Astrocyte of the cerebellum (primary cell): ENCODE results near the gene KCNS1.
"Not testable (repeated sequence)": the region's sequence is repeated elsewhere in the genome, so short reads cannot be mapped to it uniquely, and the experiment has no call there.

Experiments
- DNase-seq: peaks from one replicate; pipeline ENCODE4 v3.0.0-alpha.2; 2011; ENCODE audit warnings: low read depth
- H3K4me3 ChIP-seq: 2 replicates; pipeline ENCODE4 v1.5.1; 2011; ENCODE audit warnings: mild to moderate bottlenecking, low read depth, low read length, moderate library complexity
- in situ Hi-C: cut with HindIII; loops from 2 replicates; pipeline ENCODE4 v1.10.0; 2017; ENCODE audit warnings: low sequenced_read_pairs
- TF ChIP-seq, protein P1 (sequence below): IDR thresholded peaks from 2 replicates; pipeline ENCODE4 v1.5.1; 2012; ENCODE audit warnings: low read length, low read depth, moderate library complexity, mild to moderate bottlenecking; ENCODE audit errors: missing control alignments

KCNS1 gene

DNA sequence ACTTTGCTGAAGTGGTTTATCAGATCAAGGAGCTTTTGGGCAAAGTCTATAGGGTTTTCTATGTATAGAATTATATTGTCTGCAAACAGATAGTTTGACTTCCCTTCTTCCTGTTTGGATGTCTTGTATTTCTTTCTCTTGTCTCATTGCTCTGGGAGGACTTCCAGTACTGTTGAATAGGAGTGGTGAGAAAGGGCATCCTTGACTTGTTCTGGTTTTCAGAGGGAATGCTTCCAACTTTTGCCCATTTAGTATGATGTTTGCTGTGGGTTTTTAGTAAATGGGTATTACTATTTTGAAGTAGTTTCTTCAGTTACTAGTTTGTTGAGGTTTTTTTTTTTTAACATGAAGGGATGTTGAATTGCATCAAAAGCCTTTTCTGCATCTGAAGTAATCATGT lies 36.1 kb downstream of the KCNS1 start:
- TF ChIP-seq, protein P1, sequence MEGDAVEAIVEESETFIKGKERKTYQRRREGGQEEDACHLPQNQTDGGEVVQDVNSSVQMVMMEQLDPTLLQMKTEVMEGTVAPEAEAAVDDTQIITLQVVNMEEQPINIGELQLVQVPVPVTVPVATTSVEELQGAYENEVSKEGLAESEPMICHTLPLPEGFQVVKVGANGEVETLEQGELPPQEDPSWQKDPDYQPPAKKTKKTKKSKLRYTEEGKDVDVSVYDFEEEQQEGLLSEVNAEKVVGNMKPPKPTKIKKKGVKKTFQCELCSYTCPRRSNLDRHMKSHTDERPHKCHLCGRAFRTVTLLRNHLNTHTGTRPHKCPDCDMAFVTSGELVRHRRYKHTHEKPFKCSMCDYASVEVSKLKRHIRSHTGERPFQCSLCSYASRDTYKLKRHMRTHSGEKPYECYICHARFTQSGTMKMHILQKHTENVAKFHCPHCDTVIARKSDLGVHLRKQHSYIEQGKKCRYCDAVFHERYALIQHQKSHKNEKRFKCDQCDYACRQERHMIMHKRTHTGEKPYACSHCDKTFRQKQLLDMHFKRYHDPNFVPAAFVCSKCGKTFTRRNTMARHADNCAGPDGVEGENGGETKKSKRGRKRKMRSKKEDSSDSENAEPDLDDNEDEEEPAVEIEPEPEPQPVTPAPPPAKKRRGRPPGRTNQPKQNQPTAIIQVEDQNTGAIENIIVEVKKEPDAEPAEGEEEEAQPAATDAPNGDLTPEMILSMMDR, result no peak
- no peak overlapping the region for H3K4me3 ChIP-seq
- in situ Hi-C loops, result no loop called here
- no peak for DNase-seq

DNA sequence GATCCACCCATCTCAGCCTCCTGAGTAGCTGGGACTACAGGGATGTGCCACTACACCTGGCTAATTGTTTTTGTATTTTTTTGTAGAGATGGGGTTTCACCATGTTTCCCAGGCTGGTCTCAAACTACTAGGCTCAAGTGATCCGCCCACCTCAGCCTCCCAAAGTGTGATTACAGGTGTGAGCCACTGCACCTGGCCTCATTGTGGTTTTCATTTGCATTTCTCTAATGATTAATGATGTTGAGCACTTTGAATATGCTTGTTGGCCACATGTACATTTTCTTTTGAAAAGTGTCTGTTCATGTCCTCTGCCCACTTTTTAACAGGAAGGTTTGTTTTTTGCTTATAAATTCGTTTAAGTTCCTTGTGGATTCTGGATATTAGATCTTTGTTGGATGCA lies 37.8 kb downstream of the KCNS1 start:
- H3K4me3 ChIP-seq, DNase-seq, in situ Hi-C loops: not testable (repeated sequence)

DNA sequence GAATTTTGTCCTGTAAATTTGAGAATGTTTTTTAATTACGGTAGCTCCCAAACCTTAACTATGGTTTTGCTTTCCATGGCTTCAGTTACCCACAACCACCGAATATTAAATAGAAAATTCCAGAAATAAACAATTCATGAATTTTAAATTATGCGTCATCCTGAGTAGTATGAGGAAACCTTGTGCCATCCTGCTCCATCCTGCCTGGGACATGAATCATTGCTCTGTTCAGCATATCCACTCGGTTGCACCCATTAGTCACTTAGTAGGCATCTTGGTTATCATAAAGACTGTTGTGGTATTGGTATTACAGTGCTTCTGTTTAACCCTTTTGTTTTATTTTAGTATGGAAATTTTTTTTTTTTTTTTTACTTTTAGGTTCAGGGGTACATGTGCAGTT lies 39.7 kb downstream of the KCNS1 start:
- DNase-seq, result peak; percentile 60
- in situ Hi-C loops, result no loop called here

DNA sequence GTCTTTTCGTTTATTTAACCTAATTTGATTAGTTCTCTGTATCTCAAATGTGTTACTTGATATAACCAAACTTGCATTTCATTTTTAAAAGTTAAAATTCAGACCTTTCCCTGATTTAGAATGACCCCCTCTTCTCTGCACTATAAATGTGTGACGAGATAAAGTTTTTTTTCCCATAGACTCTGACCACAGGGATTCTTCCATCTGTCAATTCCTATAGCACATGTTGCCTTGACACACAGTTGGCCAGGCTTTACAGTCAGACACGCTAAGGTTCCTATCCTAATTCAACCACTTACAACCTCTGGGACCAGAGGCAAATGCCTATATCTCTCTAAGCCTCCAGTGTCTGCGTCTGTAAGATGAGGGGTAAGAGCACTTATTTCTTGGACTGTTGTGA lies 40.6 kb downstream of the KCNS1 start:
- H3K4me3 ChIP-seq, result no peak overlapping the region
- TF ChIP-seq, protein P1, result no peak
- in situ Hi-C loops, result no loop called here
- DNase-seq, result no peak

More for the DNA sequence above, 39.7 kb downstream of the KCNS1 start:
- no peak overlapping the region for H3K4me3 ChIP-seq
- TF ChIP-seq, protein P1, result no peak

DNA sequence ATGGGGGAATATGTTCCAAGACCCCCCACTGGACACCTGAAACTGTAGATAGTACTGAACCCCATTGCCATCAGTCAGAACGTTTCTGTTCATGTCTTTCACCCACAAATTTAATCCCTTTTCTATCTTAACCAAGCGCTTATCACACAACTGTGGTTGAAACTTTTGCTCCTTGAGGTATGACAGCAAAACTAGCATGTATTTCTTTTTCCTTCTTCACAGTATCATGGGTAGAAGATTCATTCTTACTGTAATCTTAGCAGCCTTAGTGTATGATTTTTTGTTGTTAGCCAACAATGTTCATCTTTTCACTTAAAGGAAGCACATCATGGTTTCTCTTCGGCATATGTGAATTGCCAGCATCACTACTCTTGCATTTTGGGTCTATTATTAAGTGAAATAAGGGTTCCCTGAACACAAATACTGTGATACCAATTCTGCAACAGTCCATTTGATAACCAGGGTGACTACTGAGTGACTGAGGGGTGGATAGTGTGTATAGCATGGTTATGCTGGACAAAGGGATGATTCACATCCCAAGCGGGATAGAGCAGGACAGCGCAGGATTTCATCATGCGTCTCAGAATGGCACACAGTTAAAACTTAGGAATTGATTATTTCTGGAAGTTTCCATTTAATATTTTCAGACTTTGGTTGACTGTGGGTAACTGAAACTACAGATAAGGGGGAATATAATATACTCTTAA lies 41.8 kb downstream of the KCNS1 start:
- no peak overlapping the region for H3K4me3 ChIP-seq
- no peak for DNase-seq
- TF ChIP-seq, protein P1, result no peak
- in situ Hi-C loops, result no loop called here

DNA sequence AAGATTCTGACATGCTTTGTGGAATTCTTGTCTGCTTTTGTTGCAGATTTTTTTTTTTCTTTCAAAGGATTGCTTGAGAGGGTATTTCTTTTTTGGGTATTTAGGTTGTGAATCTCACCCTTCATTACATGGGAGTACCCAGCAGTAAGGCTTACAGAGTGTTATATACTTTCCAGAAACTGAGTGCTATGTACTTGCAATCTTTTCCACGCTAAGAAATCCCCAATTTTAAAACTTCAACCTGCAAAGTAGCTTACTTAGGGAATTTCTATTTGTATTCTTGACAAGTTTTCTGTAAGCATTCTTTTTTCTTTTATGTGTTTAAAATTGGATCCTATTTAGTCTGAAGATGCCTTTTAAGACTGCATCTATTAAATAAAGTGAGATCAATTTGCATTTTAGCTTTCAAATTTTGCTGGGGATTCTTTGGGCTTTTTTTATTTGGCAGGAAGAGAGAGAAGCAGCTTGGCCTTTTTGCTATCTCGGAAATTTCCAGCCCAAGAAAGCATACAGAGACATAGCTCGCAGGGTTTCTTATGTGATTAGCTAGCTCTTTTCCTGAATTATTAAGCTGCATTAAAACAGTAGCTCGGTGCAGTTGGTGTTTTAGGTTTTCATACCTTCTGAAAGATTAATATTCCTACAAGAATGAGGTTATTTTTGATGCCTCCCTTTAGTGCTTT lies 42.6 kb downstream of the KCNS1 start:
- DNase-seq, result no peak
- no peak overlapping the region for H3K4me3 ChIP-seq
- TF ChIP-seq, protein P1, result no peak
- in situ Hi-C loops, result no loop called here

DNA sequence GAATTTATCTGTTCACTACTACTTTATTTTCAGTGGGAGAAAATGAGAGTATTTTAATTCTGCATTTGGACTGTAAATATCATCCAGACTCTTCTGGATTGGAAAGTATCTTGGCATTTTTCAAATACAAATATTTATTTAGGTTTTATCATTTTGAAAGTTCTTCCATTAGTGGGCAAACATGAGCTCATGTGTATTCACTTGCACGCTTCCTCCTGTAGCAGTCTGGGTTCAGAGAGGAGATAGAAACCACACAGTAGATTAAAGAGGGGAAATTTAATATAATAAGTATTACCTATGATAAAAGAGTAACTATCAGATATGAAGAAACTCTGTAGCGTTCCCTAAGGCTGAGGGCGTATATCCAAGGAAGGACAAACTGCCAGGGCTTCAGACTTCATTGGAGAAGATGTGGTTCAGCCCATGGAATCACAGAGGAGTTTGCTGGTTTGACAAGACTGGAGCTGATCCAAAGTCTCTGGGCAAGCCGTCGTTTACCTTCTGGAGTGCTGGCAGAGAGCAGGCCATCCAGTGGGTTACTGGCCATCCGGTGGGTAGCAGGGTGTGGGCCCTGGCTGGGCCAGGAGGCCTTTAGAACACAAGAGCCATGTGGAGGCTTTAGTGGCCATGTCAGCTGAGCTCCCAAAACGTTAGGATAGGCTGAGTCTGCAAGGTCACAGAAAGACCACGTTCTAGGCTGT lies 44.3 kb downstream of the KCNS1 start:
- TF ChIP-seq, protein P1, result no peak
- DNase-seq, result no peak

More for the DNA sequence above, 44.3 kb downstream of the KCNS1 start:
- H3K4me3 ChIP-seq, result no peak overlapping the region
- in situ Hi-C loops, result no loop called here
